H1 (cell line): ENCODE measurements around the gene CD200. TPM values are rescaled to one million over a fixed set of nuclear protein-coding genes. Genes with fewer than 3 reads are reported as not detected.

Experiments used
- CTCF ChIA-PET: fragments of 300-600 bp; sonication (Branson Sonifier 250); formaldehyde crosslinking; loops from one replicate; lab custom pipeline; 2021; ENCODE audit not compliant: partially characterized antibody; lab: Charles Lee
- POLR2A ChIA-PET: fragments of 300-600 bp; sonication (Branson Sonifier 250); formaldehyde crosslinking; loops from one replicate; lab custom pipeline; 2021; ENCODE audit warnings: inconsistent platforms; ENCODE audit not compliant: partially characterized antibody; lab: Charles Lee
- DNase-seq, 2 experiments: peaks; one replicate each; pipeline versions ENCODE4 v3.0.0 to v3.0.0-alpha.2; 2010 to 2022; ENCODE audit warnings: low spot score in 2 of 2, low read depth in 1 of 2, mixed read lengths in 1 of 2
- FAIRE-seq: peaks from 2 replicates; lab custom pipeline; 2011; peaks lifted over from hg19 to GRCh38; lab: Jason Lieb, UNC
- H2AFZ ChIP-seq: 2 replicates; pipeline ENCODE4 v1.8.1; 2012; ENCODE audit warnings: low read length, inconsistent platforms
- H2AK5ac ChIP-seq: 2 replicates; pipeline ENCODE4 v1.6.1; 2013; ENCODE audit warnings: low read depth, low read length
- H2BK120ac ChIP-seq: replicated peaks from 2 replicates; pipeline ENCODE3; 2013; ENCODE audit warnings: low read depth, low read length, inconsistent platforms
- H2BK12ac ChIP-seq: 2 replicates; pipeline ENCODE4 v1.6.1; 2013; ENCODE audit warnings: low read depth, low read length
- H2BK15ac ChIP-seq: 2 replicates; pipeline ENCODE4 v1.6.1; 2013; ENCODE audit warnings: low read length
- H2BK20ac ChIP-seq: 2 replicates; pipeline ENCODE4 v1.6.1; 2013; ENCODE audit warnings: low read length
- H2BK5ac ChIP-seq: 2 replicates; pipeline ENCODE4 v1.6.1; 2013; ENCODE audit warnings: low read depth, low read length
- H3K14ac ChIP-seq: 2 replicates; pipeline ENCODE4 v1.6.1; 2013; ENCODE audit warnings: inconsistent platforms; ENCODE audit not compliant: insufficient read length
- H3K18ac ChIP-seq: 2 replicates; pipeline ENCODE4 v1.6.1; 2013; ENCODE audit warnings: low read length; ENCODE audit errors: extremely low read depth
- H3K23ac ChIP-seq: 2 replicates; pipeline ENCODE4 v1.6.1; 2013; ENCODE audit warnings: inconsistent platforms; ENCODE audit not compliant: insufficient read length
- H3K23me2 ChIP-seq: 2 replicates; pipeline ENCODE4 v1.6.1; 2013; ENCODE audit warnings: low read depth, low read length
- H3K27ac ChIP-seq: 2 replicates; pipeline ENCODE4 v1.6.1; 2011; ENCODE audit warnings: low read depth, low read length, inconsistent platforms
- H3K27me3 ChIP-seq, 4 experiments: replicated peaks in 1 of 4; 1 replicate in 1 of 4; 2 replicates in 3 of 4; pipeline versions ENCODE4 v1.6.1 to v1.8.1; 2011 to 2013; ENCODE audit warnings: low read length in 3 of 4, mild to moderate bottlenecking in 3 of 4, inconsistent platforms in 2 of 4, mixed read lengths in 2 of 4, moderate library complexity in 1 of 4; ENCODE audit not compliant: control insufficient read depth in 3 of 4, insufficient read depth in 3 of 4; ENCODE audit errors: extremely low read depth in 1 of 4
- H3K36me3 ChIP-seq, 4 experiments: 2 replicates each; pipeline versions ENCODE4 v1.6.1 to v1.8.1; 2011 to 2013; ENCODE audit warnings: mild to moderate bottlenecking in 4 of 4, low read length in 3 of 4, moderate library complexity in 2 of 4, control low read depth in 1 of 4, inconsistent platforms in 1 of 4; ENCODE audit not compliant: insufficient read depth in 4 of 4, control insufficient read depth in 2 of 4
- H3K4ac ChIP-seq: replicated peaks from 2 replicates; pipeline ENCODE3; 2013; ENCODE audit warnings: low read length, low read depth, mixed read lengths, inconsistent platforms; ENCODE audit not compliant: insufficient read length
- H3K4me1 ChIP-seq, 4 experiments: replicated peaks in 1 of 4; 1 replicate in 1 of 4; 2 replicates in 3 of 4; pipeline versions ENCODE4 v1.6.1 to v1.8.1; 2011 to 2013; ENCODE audit warnings: low read length in 3 of 4, inconsistent platforms in 2 of 4, mixed read lengths in 1 of 4; ENCODE audit not compliant: insufficient read depth in 4 of 4, control insufficient read depth in 3 of 4
- H3K4me2 ChIP-seq, 2 experiments: 2 replicates each; pipeline versions ENCODE4 v1.6.1 to v1.8.1; 2011 to 2013; ENCODE audit warnings: low read depth in 2 of 2, low read length in 2 of 2, control low read depth in 1 of 2, inconsistent platforms in 1 of 2, mild to moderate bottlenecking in 1 of 2; ENCODE audit not compliant: insufficient read depth in 1 of 2
- H3K4me3 ChIP-seq, 4 experiments: fragments of 200-600, 300-600 bp in 1 of 4; sonication (generic), shearing (Covaris generic), sonication (Bioruptor Twin) in 1 of 4; 2 replicates each; pipeline versions ENCODE4 v1.5.1 to v1.8.1; 2011 to 2016; ENCODE audit warnings: low read length in 4 of 4, low read depth in 3 of 4, control low read depth in 2 of 4, inconsistent platforms in 2 of 4, mild to moderate bottlenecking in 2 of 4, mixed read lengths in 1 of 4, moderate library complexity in 1 of 4; ENCODE audit not compliant: insufficient read depth in 2 of 4; ENCODE audit errors: extremely low read depth in 1 of 4
- H3K56ac ChIP-seq: replicated peaks from 2 replicates; pipeline ENCODE3; 2013; ENCODE audit warnings: low read depth, mild to moderate bottlenecking, mixed read lengths, low read length, inconsistent platforms; ENCODE audit not compliant: insufficient read length
- H3K79me1 ChIP-seq: 2 replicates; pipeline ENCODE4 v1.6.1; 2013; ENCODE audit warnings: low read depth, low read length, control low read depth
- H3K79me2 ChIP-seq, 2 experiments: 2 replicates each; pipeline versions ENCODE4 v1.6.1 to v1.8.1; 2012 to 2013; ENCODE audit warnings: low read length in 2 of 2, mild to moderate bottlenecking in 2 of 2, inconsistent platforms in 1 of 2; ENCODE audit not compliant: insufficient read depth in 2 of 2, control insufficient read depth in 1 of 2
- H3K9ac ChIP-seq, 4 experiments: replicated peaks in 1 of 4; 1 replicate in 1 of 4; 2 replicates in 3 of 4; pipeline versions ENCODE4 v1.6.1 to v1.8.1; 2011 to 2013; ENCODE audit warnings: low read depth in 3 of 4, low read length in 3 of 4, control low read depth in 2 of 4, mild to moderate bottlenecking in 2 of 4, moderate library complexity in 2 of 4, inconsistent platforms in 1 of 4; ENCODE audit errors: extremely low read depth in 1 of 4
- H3K9me3 ChIP-seq, 2 experiments: 2 replicates each; pipeline versions ENCODE4 v1.6.1 to v1.8.1; 2012 to 2013; ENCODE audit warnings: mild to moderate bottlenecking in 2 of 2, moderate library complexity in 2 of 2, control low read depth in 1 of 2, inconsistent platforms in 1 of 2, low read depth in 1 of 2, low read length in 1 of 2, mixed read lengths in 1 of 2; ENCODE audit not compliant: insufficient read depth in 2 of 2
- H4K20me1 ChIP-seq, 2 experiments: replicated peaks in 1 of 2; 2 replicates each; pipeline versions ENCODE3 to v1.8.1; 2011 to 2013; ENCODE audit warnings: inconsistent platforms in 2 of 2, low read length in 2 of 2, mild to moderate bottlenecking in 1 of 2; ENCODE audit not compliant: insufficient read depth in 2 of 2, control insufficient read depth in 1 of 2
- H4K5ac ChIP-seq: 2 replicates; pipeline ENCODE4 v1.6.1; 2013; ENCODE audit warnings: low read length, low read depth, mixed read lengths, inconsistent platforms; ENCODE audit not compliant: insufficient read length
- H4K8ac ChIP-seq: 2 replicates; pipeline ENCODE4 v1.8.0; 2013; ENCODE audit warnings: mild to moderate bottlenecking, moderate library complexity, low read length, inconsistent platforms; ENCODE audit not compliant: insufficient read depth; ENCODE audit errors: extremely low read depth
- H4K91ac ChIP-seq: replicated peaks from 2 replicates; pipeline ENCODE3; 2013; ENCODE audit warnings: low read length, mixed read lengths, inconsistent platforms; ENCODE audit not compliant: insufficient read length
- GABPA ChIP-seq: IDR thresholded peaks from 2 replicates; pipeline ENCODE4 v1.6.1; 2011; ENCODE audit warnings: mild to moderate bottlenecking, low read length, moderate library complexity, borderline replicate concordance; ENCODE audit not compliant: insufficient read depth
- WGBS, 2 experiments: shearing (Covaris generic) in 1 of 2; methylation state at CpG; one replicate each; pipeline versions ENCODE4 v1.1.6 to v1.1.7; 2013 to 2015; ENCODE audit warnings: low lambda C conversion rate in 2 of 2, mixed read lengths in 2 of 2, inconsistent platforms in 1 of 2, low coverage in 1 of 2, missing lambda C conversion rate in 1 of 2; ENCODE audit not compliant: insufficient replicate concordance in 2 of 2, insufficient coverage in 1 of 2, insufficient read length in 1 of 2; ENCODE audit errors: extremely low coverage in 1 of 2, missing lambda C conversion rate in 1 of 2; 5-methylcytosine and 5-hydroxymethylcytosine counted together
- polyA plus RNA-seq, 7 experiments: library from polyadenylated mRNA; depleted of rRNA in 3 of 7; stranded (reverse) in 5 of 7; unstranded in 2 of 7; fragments of >200 nt in 5 of 7; fragments of 200-250 nt in 2 of 7; gene quantifications; 1 replicate in 5 of 7; 2 replicates in 1 of 7; 4 replicates in 1 of 7; pipeline versions ENCODE4 v1.2.1 to v1.2.3, GENCODE V29; 2011 to 2013; ENCODE audit warnings: missing spikeins in 2 of 7, mixed read lengths in 2 of 7
- total RNA-seq: library from RNA; stranded (reverse); fragmentation: NEBNext Ultra II Directional; extraction: Animal tissue kit (Norgen Biotek cat#: 25700); gene quantifications from 2 replicates; pipeline ENCODE4 v1.2.1, GENCODE V29; 2021

The CD200 gene
- total and polyA plus RNA-seq, 2 of the 8 experiments (the other 6 are each of a cell fraction or from before 2014, with no cell fraction given), result 45.8 to 50.2 TPM

DNA sequence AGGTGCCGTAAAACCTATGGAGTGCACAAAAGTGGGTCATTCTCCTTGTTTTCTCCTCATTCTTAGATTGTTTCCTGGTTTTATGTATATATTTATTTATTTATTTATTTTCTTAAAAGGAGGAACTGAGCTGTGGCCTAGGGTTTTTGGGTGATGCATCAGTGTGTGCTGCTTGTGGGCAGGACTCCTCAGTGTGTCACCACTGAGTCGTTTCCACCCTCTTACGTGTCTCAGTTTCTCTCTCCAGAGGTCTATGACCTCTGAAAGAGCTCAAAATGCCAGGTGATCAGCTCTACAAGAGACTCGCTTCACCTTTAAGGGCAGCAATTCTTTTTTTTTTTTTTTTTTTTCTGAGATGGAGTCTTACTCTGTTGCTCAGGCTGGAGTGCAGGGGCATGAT lies 72.9 kb downstream of the CD200 start:
- DNase-seq, result no peak
- CTCF ChIA-PET, result interaction anchor here (0.7 to 1.2 kb wide), 8 partner anchors 11 to 239 kb away, joined by 3 to 5 read pairs (median 3); partner anchors contain the start of gene SLC9C1
- Histone ChIP-seq H2AK5ac (no peak overlapping the region), H4K5ac (no peak overlapping the region), H2BK5ac (peak overlapping the region; percentile 18; the same call in 1 of the 2 replicates), H3K56ac (no peak overlapping the region), H3K9me3 (no peaks in the 10 kb centered on the region), H2BK12ac (no peak overlapping the region), H2BK20ac (no peak overlapping the region; the same call in 1 of the 2 replicates), H3K9ac (no peak overlapping the region), H3K23me2 (no peaks in the 10 kb centered on the region), H3K18ac (no peak overlapping the region), H3K79me2 (no peaks in the 10 kb centered on the region), H3K79me1 (no peaks in the 10 kb centered on the region), H3K14ac (no peak overlapping the region), H3K23ac (no peak overlapping the region), H2AFZ (no peak overlapping the region), H3K36me3 (no peaks in the 10 kb centered on the region), H4K20me1 (no peaks in the 10 kb centered on the region), H2BK120ac (peak overlapping the region; percentile 54), H4K8ac (no peak overlapping the region), H3K27me3 (no peaks in the 10 kb centered on the region), H2BK15ac (no peak overlapping the region), H3K4me2 (no peak overlapping the region), H3K4me3 (no peak overlapping the region), H3K4me1 (peaks cover under 1 to 18% (median 9%) of the 10 kb centered on the region in 4 experiments; a peak in 6 of 7 replicates), H3K4ac (no peak overlapping the region), H3K27ac (no peak overlapping the region), H4K91ac (no peak overlapping the region)
- WGBS, 2 experiments, result 88% methylated on average over 4 of the region's 4 CpGs; no CpG with 5 or more reads in 1 of the 2 experiments
- no peak for FAIRE-seq
- POLR2A ChIA-PET, result interaction anchor here (0.6 to 3.8 kb wide), 6 partner anchors 11 to 154 kb away, joined by 3 to 15 read pairs (median 4); no protein-coding TSS in a partner anchor
- no peak for TF ChIP-seq GABPA
